Hematopoietic multipotent progenitor cell treated with erythropoietin and hydrocortisone succinate and interleukin-3 and kit ligand, for 17 days (in vitro differentiated cells): ENCODE data around the gene C12orf60.

Source experiments
- DNase-seq: peaks from one replicate; pipeline ENCODE4 v3.0.0-alpha.2; 2015; ENCODE audit warnings: low spot score

Gene C12orf60

GRCh38 chr12:14873440-14874185, 70.1 kb downstream of the C12orf60 start:
- DNase-seq: no peak
